CD4-positive, alpha-beta T cell treated with Interferon gamma for 1 hour (primary cell): ENCODE data around the gene MRPL47.
"Not testable (repeated sequence)": the region's sequence is repeated elsewhere in the genome, so short reads cannot be mapped to it uniquely, and the experiment has no call there.

Experiments
- DNase-seq: peaks from one replicate; pipeline ENCODE4 v3.0.0-alpha.2; 2020

MRPL47 gene

DNA sequence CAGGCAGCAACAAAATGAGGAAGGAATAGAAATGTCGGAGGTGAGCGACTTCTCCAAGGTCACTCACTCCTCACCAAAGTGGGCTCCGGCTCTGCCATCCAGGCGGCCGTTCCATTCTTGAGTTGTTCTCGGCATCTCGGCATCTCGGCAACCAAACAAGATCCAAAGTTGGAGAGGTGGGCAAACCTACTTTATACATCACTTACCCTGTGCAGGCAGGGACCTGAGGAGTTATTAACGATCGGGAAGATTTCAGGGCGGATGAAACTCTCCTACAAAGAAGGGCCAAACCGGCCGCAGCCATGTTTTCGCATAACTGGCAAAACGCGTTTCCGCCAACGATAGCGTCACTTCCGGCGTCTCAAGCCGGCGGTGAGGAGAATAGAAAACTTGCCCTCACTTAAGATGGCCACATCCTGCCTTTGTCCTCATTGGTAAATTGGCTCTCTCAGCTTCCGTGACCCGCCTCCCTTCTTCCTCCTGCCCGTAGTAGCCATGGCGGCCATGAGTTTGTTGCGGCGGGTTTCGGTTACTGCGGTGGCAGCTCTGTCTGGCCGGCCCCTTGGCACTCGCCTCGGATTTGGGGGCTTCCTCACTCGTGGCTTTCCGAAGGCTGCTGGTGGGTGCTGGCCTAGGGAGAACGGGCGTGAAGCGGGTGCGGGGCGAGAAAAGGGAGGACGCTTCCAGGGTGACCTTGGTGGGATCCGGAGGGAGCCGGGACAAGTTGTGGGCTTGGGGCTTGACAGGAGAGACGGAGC, at the start of gene MRPL47, which contains the start of gene NDUFB5:
MRPL47 (minus strand) TSS at position 318 of the 758 bp plus-strand sequence; CDS start at position 304, 14 bp downstream.
NDUFB5 (plus strand) TSS at position 474 of the 758 bp plus-strand sequence; CDS start at position 496, 22 bp downstream.
- DNase-seq, result peak; percentile 93

DNA sequence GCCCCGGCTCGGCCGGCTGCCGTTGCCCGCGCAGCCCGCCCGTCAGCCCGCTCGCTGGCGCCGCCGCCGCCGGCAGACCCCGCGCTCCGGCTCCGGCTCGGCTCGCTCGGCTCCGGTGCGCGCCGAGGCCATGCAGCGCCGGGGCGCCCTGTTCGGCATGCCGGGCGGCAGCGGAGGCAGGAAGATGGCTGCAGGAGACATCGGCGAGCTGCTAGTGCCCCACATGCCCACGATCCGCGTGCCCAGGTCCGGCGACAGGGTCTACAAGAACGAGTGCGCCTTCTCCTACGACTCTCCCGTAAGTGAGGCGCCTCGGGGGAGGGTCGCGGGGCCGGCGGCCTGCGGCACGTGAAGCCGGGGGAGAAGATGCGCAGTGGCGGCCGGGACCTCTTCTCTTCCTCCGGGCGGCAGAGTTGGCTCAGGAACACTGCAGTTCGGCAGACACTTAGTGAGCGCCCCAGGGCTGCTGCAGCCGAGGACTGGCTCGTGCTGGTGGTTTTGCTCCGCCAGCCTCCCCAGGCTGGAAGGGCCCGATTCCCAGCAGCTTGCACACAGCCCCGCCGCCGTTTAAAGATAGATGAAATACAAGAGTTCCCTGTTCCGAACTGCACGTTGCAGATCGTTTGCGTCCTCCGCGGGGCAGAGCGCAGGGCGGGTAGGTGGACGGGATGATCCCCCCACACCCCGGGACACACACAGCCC, 48.8 kb upstream of the MRPL47 start:
- DNase-seq, result peak; percentile 56

DNA sequence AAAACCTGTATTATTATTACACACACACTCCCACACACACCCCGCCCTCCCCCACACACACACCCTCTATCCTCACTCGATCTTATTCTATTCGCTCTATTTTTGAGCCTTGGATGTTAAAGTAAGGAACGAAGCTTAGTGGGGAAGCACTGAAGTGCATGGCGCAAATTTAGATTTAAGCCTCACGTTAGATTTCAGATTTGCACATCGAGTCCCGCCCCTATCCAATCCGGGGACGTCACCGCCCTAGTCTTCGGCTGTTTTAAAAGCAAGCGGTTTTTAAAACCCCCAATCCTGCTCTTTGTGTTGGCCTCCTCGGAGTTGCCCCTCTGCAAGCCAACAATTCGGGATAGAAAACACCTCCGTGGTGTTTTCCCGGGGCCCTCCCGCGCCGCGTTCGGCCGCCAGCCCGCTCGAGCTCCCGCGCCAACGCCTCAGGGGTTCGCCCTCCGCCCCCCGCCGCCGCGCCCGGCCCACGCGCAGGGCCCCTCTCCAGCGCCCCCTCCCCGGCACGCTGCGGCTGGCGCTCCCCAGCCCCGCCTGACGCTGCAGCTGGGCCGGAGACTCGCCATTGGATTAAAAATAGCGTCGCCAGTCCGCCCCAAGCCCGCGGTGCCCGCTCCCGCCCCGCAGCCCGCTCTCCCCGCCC, 48.1 kb upstream of the MRPL47 start, which contains the start of gene USP13:
USP13 (plus strand) TSS at position 594 of the 649 bp plus-strand sequence. CDS start 186 bp downstream, outside the sequence.
- peak; percentile 52 for DNase-seq

- DNase-seq, result no peak
Observed at GRCh38 chr3:179651687-179652446, 47.4 kb upstream of the MRPL47 start.

GRCh38 chr3:179646177-179646576, 41.7 kb upstream of the MRPL47 start:
- DNase-seq, result no peak

GRCh38 chr3:179643837-179644236, 39.4 kb upstream of the MRPL47 start:
- DNase-seq, result not testable (repeated sequence)

DNA sequence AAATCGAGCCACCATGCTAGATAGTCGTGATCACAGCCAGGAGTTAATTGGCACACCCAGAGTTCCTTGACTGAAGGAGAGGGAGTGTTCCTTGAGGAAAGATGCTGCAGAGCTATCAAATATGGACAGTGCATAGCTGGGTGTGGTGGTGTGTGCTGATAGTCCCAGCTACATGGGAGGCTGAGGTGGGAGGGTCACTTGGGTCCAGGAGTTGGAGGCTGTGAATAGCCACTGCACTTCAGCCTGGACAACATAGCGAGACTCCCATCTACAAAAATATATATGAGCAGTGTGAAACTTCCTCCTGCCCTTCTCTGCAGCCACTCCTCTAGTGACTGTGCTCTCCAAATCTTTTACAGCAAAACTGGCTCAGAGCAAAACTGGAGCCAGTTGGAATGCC, 38.4 kb upstream of the MRPL47 start:
- DNase-seq, result no peak

- DNase-seq, result no peak
Observed at GRCh38 chr3:179640469-179640868, 36.0 kb upstream of the MRPL47 start.

GRCh38 chr3:179630753-179631451, 26.5 kb upstream of the MRPL47 start:
- no peak for DNase-seq

DNA sequence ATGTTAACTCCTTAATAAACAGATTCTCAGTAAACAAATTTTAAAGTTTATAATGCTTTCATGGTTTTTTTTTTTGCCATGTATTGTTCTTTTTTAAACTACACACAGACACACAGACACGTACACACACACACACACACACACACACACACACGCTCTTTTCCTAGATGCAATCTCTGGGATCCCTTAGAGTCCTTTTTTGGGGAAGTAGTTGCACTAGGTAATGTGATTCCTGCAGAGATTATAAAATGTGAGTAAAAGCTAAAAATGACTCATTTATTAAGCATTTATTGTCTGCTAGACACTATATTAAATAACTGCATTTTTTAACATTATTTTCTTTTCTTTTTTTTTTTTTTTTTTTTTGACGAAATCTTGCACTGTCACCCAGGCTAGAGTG, 20.0 kb upstream of the MRPL47 start:
- no peak for DNase-seq

DNA sequence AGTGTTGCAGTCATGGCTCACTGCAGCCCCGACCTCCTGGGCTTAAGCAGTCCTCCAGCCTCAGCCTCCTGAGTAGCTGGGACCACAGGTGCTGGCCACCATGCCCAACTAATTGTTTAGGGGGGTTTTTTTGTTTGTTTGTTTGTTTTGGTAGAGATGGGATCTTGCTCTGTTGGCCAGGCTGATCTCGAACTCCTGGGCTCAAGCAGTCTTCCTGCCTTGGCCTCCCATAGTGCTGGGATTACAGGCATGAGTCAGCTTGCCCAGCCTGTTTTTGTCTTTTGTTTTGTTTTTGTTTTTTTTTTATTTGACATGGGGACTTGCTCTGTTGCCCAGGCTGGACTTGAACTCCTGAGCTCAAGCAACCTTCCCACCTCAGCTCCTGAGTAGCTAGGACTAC, 17.6 kb upstream of the MRPL47 start:
- no peak for DNase-seq

- no peak for DNase-seq
Observed at GRCh38 chr3:179615458-179616173, 11.2 kb upstream of the MRPL47 start.

DNA sequence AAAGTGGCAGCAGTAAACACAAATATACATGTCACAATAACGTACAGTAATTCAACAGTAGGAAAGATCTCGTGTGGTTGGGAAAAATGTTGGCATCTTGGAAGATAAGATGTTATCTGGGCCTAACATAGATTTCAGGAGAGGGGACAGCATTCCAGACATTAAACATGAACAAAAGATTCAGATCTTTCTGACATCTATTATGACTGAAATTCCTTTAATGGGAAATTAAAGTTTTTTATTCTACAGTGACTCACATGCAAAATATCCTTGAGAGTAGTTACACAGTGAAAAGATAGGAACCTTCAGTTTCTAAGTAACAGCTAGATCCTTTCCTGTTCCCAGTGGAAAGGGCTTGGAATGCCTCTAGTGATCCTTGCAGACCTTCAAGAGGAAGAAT, 9.4 kb upstream of the MRPL47 start:
- no peak for DNase-seq

- DNase-seq, result no peak
Observed at GRCh38 chr3:179610066-179610465, 5.6 kb upstream of the MRPL47 start.

DNA sequence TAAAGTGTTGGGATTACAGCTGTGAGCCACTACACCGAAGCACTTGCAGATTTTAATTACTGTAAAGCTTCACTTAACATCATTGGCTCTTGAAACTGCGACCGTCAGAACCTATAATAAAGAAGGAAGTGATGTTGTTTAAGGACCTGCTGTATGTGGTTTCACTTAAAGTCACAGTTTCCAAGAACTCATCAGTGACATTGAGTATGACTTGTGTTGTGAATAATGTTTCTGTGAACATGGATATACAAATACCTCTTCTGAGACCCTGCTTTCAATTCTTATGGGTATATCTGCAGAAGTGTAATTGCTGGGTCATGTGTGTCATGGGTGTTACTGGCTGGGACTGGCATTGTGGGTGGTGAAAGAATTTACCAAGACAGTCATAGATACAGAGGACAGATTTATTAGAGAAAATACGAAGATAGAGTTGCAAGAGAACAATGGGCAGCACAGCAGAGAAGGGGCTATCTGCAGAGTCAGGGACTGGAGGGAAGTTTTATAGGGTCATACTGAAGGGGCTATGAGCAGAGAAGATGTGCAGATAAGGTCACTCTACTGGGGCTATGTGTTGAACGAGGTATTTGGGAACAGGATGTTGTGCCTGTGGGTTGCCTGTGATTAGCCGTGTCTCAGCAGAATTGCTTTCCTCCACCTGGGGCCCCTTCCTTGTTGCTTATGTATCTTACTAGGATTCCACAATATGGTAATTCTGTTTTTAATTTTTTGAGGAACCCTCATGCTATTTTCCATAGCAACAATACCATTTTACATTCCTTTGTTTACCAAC, 4.7 kb upstream of the MRPL47 start:
- no peak for DNase-seq

- no peak for DNase-seq
Observed at GRCh38 chr3:179606534-179607085, 2.2 kb upstream of the MRPL47 start.

GRCh38 chr3:179603831-179604230, 607 bp downstream of the MRPL47 start:
- no peak for DNase-seq

- no peak for DNase-seq
Observed at GRCh38 chr3:179603321-179603720, 1.1 kb downstream of the MRPL47 start.

- no peak for DNase-seq
Observed at GRCh38 chr3:179599531-179599930, 4.9 kb downstream of the MRPL47 start.

DNA sequence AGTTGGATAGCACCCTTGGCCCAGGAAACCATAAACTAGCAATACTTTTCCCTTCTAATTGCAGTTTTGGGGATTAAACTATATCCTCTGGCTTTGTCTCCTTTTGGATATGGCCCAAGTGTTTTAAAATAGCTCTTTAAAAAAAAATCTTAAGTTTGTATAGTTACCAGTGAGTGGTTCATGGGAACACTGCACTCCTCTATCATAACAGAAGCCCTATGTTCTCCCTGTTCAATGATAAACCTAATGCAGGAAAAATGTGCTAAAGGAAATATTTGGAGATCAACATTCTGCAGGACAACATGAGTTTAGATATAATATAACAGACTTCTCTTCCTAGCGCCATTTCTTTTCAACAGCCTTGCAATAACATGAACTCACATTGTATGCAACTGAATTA, 13.1 kb downstream of the MRPL47 start:
- DNase-seq, result no peak
